Loucy (cell line): ENCODE data around the gene TPCN2.

ENCODE experiments used
- CTCF ChIP-seq: fragments of 200-600 bp; sonication (generic); conservative IDR thresholded peaks from 2 replicates; pipeline ENCODE4 v1.5.1; 2014; ENCODE audit warnings: mild to moderate bottlenecking, antibody characterized with exemption, low read length
- EZH2phosphoT487 ChIP-seq: fragments of 200-600 bp; IDR thresholded peaks from 2 replicates; pipeline ENCODE4 v1.6.1; 2018; ENCODE audit warnings: antibody characterized with exemption, mild to moderate bottlenecking, moderate library complexity, borderline replicate concordance

DNA sequence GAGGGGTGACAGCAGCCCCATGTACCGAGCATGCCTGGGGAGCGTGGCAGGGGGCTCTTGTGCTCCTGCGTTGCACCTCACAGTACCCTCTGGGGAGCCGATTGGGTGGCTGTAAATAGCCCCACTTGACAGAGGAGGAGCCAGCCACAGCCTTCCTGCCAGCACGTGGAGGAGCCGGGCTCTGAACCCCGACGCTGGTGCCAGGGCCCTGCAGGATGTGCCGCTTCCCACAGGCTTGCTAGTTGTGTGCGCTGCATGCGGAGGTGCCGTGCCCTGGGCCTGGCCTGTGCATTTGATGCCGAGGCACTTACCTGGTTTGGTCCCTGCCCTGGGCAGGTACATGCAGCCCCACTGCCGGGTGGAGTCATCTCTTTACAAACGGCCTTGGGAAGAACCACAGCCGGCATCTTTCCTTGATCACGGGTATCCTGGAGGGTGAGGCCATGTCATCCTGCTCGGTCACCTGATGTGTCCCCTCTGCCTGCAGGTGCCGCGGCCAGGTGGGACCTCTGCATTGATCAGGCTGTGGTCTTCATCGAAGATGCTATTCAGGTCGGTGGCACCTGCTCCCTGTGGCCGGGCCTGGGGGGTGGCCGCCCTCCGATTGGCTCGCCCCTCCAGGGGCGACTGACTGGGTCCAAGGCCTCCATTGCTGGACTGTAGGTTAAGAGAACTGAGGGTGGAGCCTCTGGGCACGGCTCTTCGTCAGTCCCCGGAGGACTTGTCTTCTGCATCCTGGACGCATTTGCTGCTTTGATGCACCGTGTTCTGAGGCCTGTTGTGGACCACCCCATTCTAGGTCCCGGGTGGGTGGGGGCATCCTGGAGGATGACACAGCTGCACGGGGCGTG, 5.0 kb downstream of the TPCN2 start:
- no peak for TF ChIP-seq CTCF
- TF ChIP-seq EZH2phosphoT487: no peak
